Keratinocyte (primary cell): ENCODE measurements around the gene UFD1. TPM values are rescaled to one million over a fixed set of nuclear protein-coding genes. Genes with fewer than 3 reads are reported as not detected.

Experiments
- DNase-seq: peaks from one replicate; pipeline ENCODE4 v3.0.0-alpha.2; 2011; ENCODE audit warnings: low read depth, missing footprints, low spot score
- FAIRE-seq: peaks from 2 replicates; lab custom pipeline; 2011; peaks lifted over from hg19 to GRCh38; lab: Jason Lieb, UNC
- H2AFZ ChIP-seq: 2 replicates; pipeline ENCODE4 v1.6.0; 2012; ENCODE audit warnings: low read length, control low read depth, inconsistent platforms; ENCODE audit not compliant: control insufficient read depth
- H3K27ac ChIP-seq: 2 replicates; pipeline ENCODE4 v1.5.1; 2011; ENCODE audit warnings: low read length; ENCODE audit not compliant: control insufficient read depth, insufficient read depth
- H3K27me3 ChIP-seq: 3 replicates; pipeline ENCODE4 v1.6.0; 2011; ENCODE audit warnings: low read length; ENCODE audit not compliant: control insufficient read depth, insufficient read depth; ENCODE audit errors: extremely low read depth
- H3K36me3 ChIP-seq, 2 experiments: 2 replicates in 1 of 2; 3 replicates in 1 of 2; pipeline ENCODE4 v1.5.1; 2011; ENCODE audit warnings: low read length in 2 of 2, mild to moderate bottlenecking in 1 of 2; ENCODE audit not compliant: control insufficient read depth in 2 of 2, insufficient read depth in 2 of 2; ENCODE audit errors: extremely low read depth in 1 of 2
- H3K4me1 ChIP-seq: 3 replicates; pipeline ENCODE4 v1.5.1; 2011; ENCODE audit warnings: low read length; ENCODE audit not compliant: control insufficient read depth, insufficient read depth; ENCODE audit errors: extremely low read depth
- H3K4me2 ChIP-seq: 3 replicates; pipeline ENCODE4 v1.6.0; 2011; ENCODE audit warnings: low read depth, low read length; ENCODE audit not compliant: control insufficient read depth, insufficient read depth; ENCODE audit errors: extremely low read depth
- H3K4me3 ChIP-seq, 3 experiments: fragments of 200-600 bp in 1 of 3; sonication (generic) in 1 of 3; 2 replicates in 2 of 3; 3 replicates in 1 of 3; pipeline ENCODE4 v1.5.1; 2011 to 2016; ENCODE audit warnings: low read length in 3 of 3, mild to moderate bottlenecking in 3 of 3, control low read depth in 2 of 3, inconsistent platforms in 1 of 3, low read depth in 1 of 3, mixed read lengths in 1 of 3, mixed run types in 1 of 3, moderate library complexity in 1 of 3; ENCODE audit not compliant: control insufficient read depth in 2 of 3, insufficient read depth in 2 of 3; ENCODE audit errors: extremely low read depth in 1 of 3
- H3K79me2 ChIP-seq: 2 replicates; pipeline ENCODE4 v1.6.0; 2012; ENCODE audit warnings: low read length; ENCODE audit not compliant: control insufficient read depth, insufficient read depth
- H3K9ac ChIP-seq: 3 replicates; pipeline ENCODE4 v1.6.0; 2011; ENCODE audit warnings: low read length; ENCODE audit not compliant: control insufficient read depth, insufficient read depth; ENCODE audit errors: extremely low read depth
- H3K9me1 ChIP-seq: 3 replicates; pipeline ENCODE4 v1.6.0; 2011; ENCODE audit warnings: low read length; ENCODE audit not compliant: control insufficient read depth, insufficient read depth; ENCODE audit errors: extremely low read depth
- H3K9me3 ChIP-seq: 2 replicates; pipeline ENCODE4 v1.5.1; 2012; ENCODE audit warnings: low read depth, low read length; ENCODE audit not compliant: control insufficient read depth
- H4K20me1 ChIP-seq: 3 replicates; pipeline ENCODE4 v1.6.0; 2011; ENCODE audit warnings: low read length; ENCODE audit not compliant: control insufficient read depth, insufficient read depth; ENCODE audit errors: extremely low read depth
- CTCF ChIP-seq, 3 experiments: IDR thresholded peaks in 1 of 3; conservative IDR thresholded peaks in 1 of 3; optimal IDR thresholded peaks in 1 of 3; 2 replicates in 2 of 3; 3 replicates in 1 of 3; pipeline versions ENCODE3 to v1.5.1; 2011; ENCODE audit warnings: low read length in 3 of 3, mild to moderate bottlenecking in 3 of 3, moderate library complexity in 2 of 3, control low read depth in 1 of 3, inconsistent platforms in 1 of 3; ENCODE audit not compliant: insufficient read depth in 2 of 3; ENCODE audit errors: extremely low read depth in 1 of 3
- EZH2 ChIP-seq: IDR thresholded peaks from one replicate; pipeline ENCODE4 v1.6.1; 2012; ENCODE audit warnings: inconsistent platforms, mild to moderate bottlenecking, low read length, moderate library complexity
- dilution Hi-C: fragments of 300-500 bp; cut with MboI; formaldehyde crosslinking; loops from one replicate; pipeline ENCODE4 v1.7.0; 2020; ENCODE audit warnings: low sequenced_read_pairs; ENCODE audit not compliant: extremely low pct_ligation_motif_present
- polyA plus RNA-seq, 5 experiments: library from polyadenylated mRNA; depleted of rRNA in 3 of 5; stranded (reverse) in 3 of 5; stranded (forward) in 1 of 5; unstranded in 1 of 5; fragments of >200 nt; gene quantifications; 1 replicate in 1 of 5; 2 replicates in 3 of 5; 3 replicates in 1 of 5; pipeline versions ENCODE4 v1.2.1 to v1.2.3, GENCODE V29; 2011 to 2012; ENCODE audit warnings: missing spikeins in 2 of 5, low read depth in 1 of 5, low replicate concordance in 1 of 5

UFD1 gene
- polyA plus RNA-seq, 1 donor (not counting 4 experiments of a cell fraction or from before 2014, with no cell fraction given), result 145 TPM

GRCh38 chr22:19443544-19444211 is 35.3 kb downstream of the UFD1 start:
- Histone ChIP-seq H3K9me1 (no peaks in the 10 kb centered on the region), H3K36me3 (peaks cover 3 to 6% of the 10 kb centered on the region in 2 experiments), H3K27me3 (no peaks in the 10 kb centered on the region), H4K20me1 (peaks cover 2% of the 10 kb centered on the region), H3K9ac (no peak overlapping the region), H3K27ac (no peak overlapping the region), H3K4me2 (no peak overlapping the region), H3K4me3 (no peak overlapping the region), H3K4me1 (peaks cover 6% of the 10 kb centered on the region), H3K79me2 (peaks cover 51% of the 10 kb centered on the region), H2AFZ (no peak overlapping the region), H3K9me3 (no peaks in the 10 kb centered on the region)
- TF ChIP-seq CTCF (optimal IDR thresholded peaks at IDR 0.05 in 1 of 3, IDR thresholded peaks at IDR 0.05 in 1 of 3, conservative IDR thresholded peaks at IDR 0.05 in 1 of 3; ENCODE audit: extremely low read depth in 1 of 3, insufficient read depth in 2 of 3, low read length in 3 of 3), result no peak
- no peak for TF ChIP-seq EZH2
- DNase-seq, result no peak
- dilution Hi-C loops, result no loop called here
- no peak for FAIRE-seq

- no peak for FAIRE-seq
Observed at GRCh38 chr22:19442166-19442565, 36.8 kb downstream of the UFD1 start.

More at GRCh38 chr22:19442166-19442565, 36.8 kb downstream of the UFD1 start:
- dilution Hi-C loops, result no loop called here
- Histone ChIP-seq H3K79me2 (peaks cover 49% of the 10 kb centered on the region), H4K20me1 (peaks cover 2% of the 10 kb centered on the region), H3K36me3 (peaks cover 3 to 6% of the 10 kb centered on the region in 2 experiments), H3K4me3 (no peak overlapping the region), H3K9ac (no peak overlapping the region), H3K4me1 (no peaks in the 10 kb centered on the region), H3K27me3 (no peaks in the 10 kb centered on the region), H3K9me3 (no peaks in the 10 kb centered on the region), H3K9me1 (no peaks in the 10 kb centered on the region), H2AFZ (no peak overlapping the region), H3K27ac (no peak overlapping the region), H3K4me2 (no peak overlapping the region)
- DNase-seq, result no peak
- TF ChIP-seq CTCF (optimal IDR thresholded peaks at IDR 0.05 in 1 of 3, IDR thresholded peaks at IDR 0.05 in 1 of 3, conservative IDR thresholded peaks at IDR 0.05 in 1 of 3; ENCODE audit: extremely low read depth in 1 of 3, insufficient read depth in 2 of 3, low read length in 3 of 3), result no peak
- no peak for TF ChIP-seq EZH2
